GM23338 (cell line): ENCODE measurements around the gene CDH23. TPM values are rescaled to one million over a fixed set of nuclear protein-coding genes. Genes with fewer than 3 reads are reported as not detected.

ENCODE experiments used
- ATAC-seq: fragments of 200-7000 bp; cut with Tn5 transposase; 3 replicates; pipeline ENCODE4 v1.9.1; 2020
- DNase-seq: peaks from one replicate; pipeline ENCODE4 v3.0.0-alpha.2; 2015; ENCODE audit warnings: low spot score
- H2AFZ ChIP-seq: fragments of 200-600 bp; sonication (generic); 2 replicates; pipeline ENCODE4 v1.8.0; 2016; ENCODE audit warnings: antibody characterized with exemption, mild to moderate bottlenecking, moderate library complexity
- H3F3A ChIP-seq: fragments of 200-600 bp; sonication (generic); replicated peaks from 2 replicates; pipeline ENCODE4 v1.8.0; 2017; ENCODE audit warnings: antibody characterized with exemption, mixed run types, low read depth
- H3K27ac ChIP-seq: fragments of 200-600 bp; sonication (generic); 2 replicates; pipeline ENCODE4 v1.6.1; 2016; ENCODE audit warnings: low read depth
- H3K27me3 ChIP-seq: fragments of 200-600 bp; sonication (generic); 2 replicates; pipeline ENCODE4 v1.8.0; 2016; ENCODE audit warnings: mild to moderate bottlenecking, mixed run types, moderate library complexity; ENCODE audit not compliant: insufficient read depth
- H3K36me3 ChIP-seq: fragments of 200-600 bp; sonication (generic); 2 replicates; pipeline ENCODE4 v1.8.0; 2016; ENCODE audit warnings: mild to moderate bottlenecking; ENCODE audit not compliant: insufficient read depth
- H3K4me1 ChIP-seq: fragments of 200-600 bp; sonication (generic); 2 replicates; pipeline ENCODE4 v1.8.0; 2016; ENCODE audit warnings: mild to moderate bottlenecking, moderate library complexity; ENCODE audit not compliant: insufficient read depth
- H3K4me2 ChIP-seq: fragments of 200-600 bp; sonication (generic); 2 replicates; pipeline ENCODE4 v1.7.1; 2017; ENCODE audit warnings: mixed run types
- H3K4me3 ChIP-seq: fragments of 200-600 bp; sonication (generic); 2 replicates; pipeline ENCODE4 v1.6.1; 2016; ENCODE audit warnings: mixed run types
- H3K79me2 ChIP-seq: fragments of 200-600 bp; sonication (generic); replicated peaks from 2 replicates; pipeline ENCODE4 v1.8.0; 2017; ENCODE audit warnings: mild to moderate bottlenecking; ENCODE audit not compliant: insufficient read depth
- H3K9me2 ChIP-seq: fragments of 200-600 bp; sonication (generic); 2 replicates; pipeline ENCODE4 v1.8.0; 2017; ENCODE audit not compliant: insufficient read depth
- H4K20me1 ChIP-seq: fragments of 200-600 bp; sonication (generic); replicated peaks from 2 replicates; pipeline ENCODE4 v1.8.0; 2017; ENCODE audit warnings: mild to moderate bottlenecking; ENCODE audit not compliant: insufficient read depth
- H3K27ac Mint-ChIP-seq: 2 replicates; pipeline ENCODE4 v1.8.0; 2020; ENCODE audit warnings: inconsistent platforms, mild to moderate bottlenecking, moderate library complexity, mixed read lengths
- H3K27me3 Mint-ChIP-seq: 3 replicates; pipeline ENCODE4 v1.8.0; 2022; ENCODE audit warnings: low read depth, mild to moderate bottlenecking, moderate library complexity, mixed read lengths, inconsistent platforms; ENCODE audit not compliant: insufficient read depth, poor library complexity
- H3K36me3 Mint-ChIP-seq: 3 replicates; pipeline ENCODE4 v1.8.0; 2021; ENCODE audit warnings: low read depth, mild to moderate bottlenecking, inconsistent platforms, moderate library complexity, mixed read lengths
- H3K4me1 Mint-ChIP-seq: 3 replicates; pipeline ENCODE4 v1.8.0; 2020; ENCODE audit warnings: mild to moderate bottlenecking, inconsistent platforms, mixed read lengths
- H3K4me3 Mint-ChIP-seq: 3 replicates; pipeline ENCODE4 v1.8.0; 2021; ENCODE audit warnings: moderate library complexity, mild to moderate bottlenecking, inconsistent platforms, mixed read lengths
- H3K9me3 Mint-ChIP-seq: 3 replicates; pipeline ENCODE4 v1.8.0; 2020; ENCODE audit warnings: moderate library complexity, mild to moderate bottlenecking, inconsistent platforms, mixed read lengths
- CREB1 ChIP-seq: fragments of 250-450 bp; sonication (Bioruptor Pico); IDR thresholded peaks from 2 replicates; pipeline ENCODE4 v1.5.0; 2020; ENCODE audit warnings: low read depth, mild to moderate bottlenecking, moderate library complexity
- CTCF ChIP-seq, 2 experiments: fragments of 200-600 bp in 1 of 2; sonication (generic) in 1 of 2; conservative IDR thresholded peaks; 2 replicates each; pipeline versions ENCODE4 v1.5.1 to v1.6.1; 2016 to 2017; ENCODE audit warnings: antibody characterized with exemption in 2 of 2, low read depth in 2 of 2, mild to moderate bottlenecking in 2 of 2, moderate library complexity in 1 of 2
- ETS1 ChIP-seq: IDR thresholded peaks from 2 replicates; pipeline ENCODE4 v1.6.1; 2016; ENCODE audit warnings: antibody characterized with exemption
- EZH2 ChIP-seq: fragments of 200-600 bp; sonication (generic); IDR thresholded peaks from one replicate; pipeline ENCODE4 v1.8.0; 2017; ENCODE audit warnings: antibody characterized with exemption, mild to moderate bottlenecking, low read depth; ENCODE audit not compliant: unreplicated experiment
- EZH2phosphoT487 ChIP-seq: fragments of 200-600 bp; sonication (generic); IDR thresholded peaks from one replicate; pipeline ENCODE4 v1.8.1; 2018; ENCODE audit warnings: antibody characterized with exemption; ENCODE audit not compliant: unreplicated experiment
- JUNB ChIP-seq: IDR thresholded peaks from one replicate; pipeline ENCODE4 v1.6.1; 2016; ENCODE audit warnings: antibody characterized with exemption; ENCODE audit not compliant: unreplicated experiment
- NANOG ChIP-seq: IDR thresholded peaks from 2 replicates; pipeline ENCODE4 v1.6.1; 2016; ENCODE audit warnings: antibody characterized with exemption, borderline replicate concordance
- POLR2AphosphoS5 ChIP-seq: IDR thresholded peaks from 2 replicates; pipeline ENCODE4 v1.6.1; 2016; ENCODE audit warnings: antibody characterized with exemption, low read depth
- REST ChIP-seq: IDR thresholded peaks from one replicate; pipeline ENCODE4 v1.6.1; 2018; ENCODE audit warnings: antibody characterized with exemption; ENCODE audit not compliant: unreplicated experiment
- STAT1 ChIP-seq: IDR thresholded peaks from one replicate; pipeline ENCODE4 v1.6.1; 2016; ENCODE audit warnings: antibody characterized with exemption; ENCODE audit not compliant: unreplicated experiment
- ZNF114 ChIP-seq: fragments of 250-450 bp; sonication (Bioruptor Pico); IDR thresholded peaks from 2 replicates; pipeline ENCODE4 v1.5.0; 2020; ENCODE audit warnings: mild to moderate bottlenecking, moderate library complexity
- ZNF331 ChIP-seq: fragments of 250-450 bp; sonication (Bioruptor Pico); IDR thresholded peaks from 2 replicates; pipeline ENCODE4 v1.5.0; 2020; ENCODE audit warnings: low read depth, mild to moderate bottlenecking, moderate library complexity
- ZNF462 ChIP-seq: fragments of 250-450 bp; sonication (Bioruptor Pico); IDR thresholded peaks from 2 replicates; pipeline ENCODE4 v1.5.0; 2020; ENCODE audit warnings: mild to moderate bottlenecking, moderate library complexity
- polyA plus RNA-seq: library from polyadenylated mRNA; unstranded; fragments of >200 nt; fragmentation: Nextera tagmentation; extraction: Ambion mirVana; gene quantifications from 2 replicates; pipeline ENCODE4 v1.2.1, GENCODE V29; 2016
- total RNA-seq: library from RNA; depleted of rRNA; stranded (reverse); fragments of >200 nt; shearing (Covaris generic); gene quantifications from 2 replicates; pipeline ENCODE4 v1.2.3, GENCODE V29; 2014

CDH23 gene
- total and polyA plus RNA-seq, 2 experiments from 2014 or later = 0.95 to 4.3 TPM

GRCh38 chr10:71408436-71409225 is 11.9 kb downstream of the CDH23 start:
- Histone ChIP-seq H3K27me3 (no peaks in the 10 kb centered on the region), H3F3A (no peaks in the 10 kb centered on the region), H3K27ac (no peak overlapping the region), H3K4me2 (no peak overlapping the region), H3K9me2 (no peaks in the 10 kb centered on the region), H3K4me3 (no peak overlapping the region), H3K79me2 (no peaks in the 10 kb centered on the region), H2AFZ (peak overlapping the region; percentile 78; the same call in 1 of the 2 replicates), H3K36me3 (no peaks in the 10 kb centered on the region), H4K20me1 (no peaks in the 10 kb centered on the region; the same call in 1 of the 2 replicates), H3K4me1 (no peaks in the 10 kb centered on the region)
- DNase-seq (no peak), ATAC-seq (no peak)
- TF ChIP-seq EZH2 (no peak), POLR2AphosphoS5 (no peak), STAT1 (no peak), ZNF114 (no peak), ZNF462 (CRISPR knock-in tag) (no peak), JUNB (no peak), REST (no peak), NANOG (no peak), ZNF331 (CRISPR knock-in tag) (no peak), CTCF (conservative IDR thresholded peaks at IDR 0.05; ENCODE audit: low read depth in 2 of 2) (no peak), ETS1 (no peak), CREB1 (CRISPR knock-in tag) (no peak), EZH2phosphoT487 (no peak)
- Mint-ChIP-seq H3K27ac (no peak overlapping the region), H3K4me3 (no peak overlapping the region), H3K27me3 (peaks cover 4% of the 10 kb centered on the region), H3K36me3 (peaks cover 7% of the 10 kb centered on the region; the same call in 1 of the 3 replicates), H3K9me3 (peaks cover 10% of the 10 kb centered on the region; the same call in 2 of the 3 replicates), H3K4me1 (peaks cover 6% of the 10 kb centered on the region)
